OCI-LY7 (cell line): Measurements from ENCODE around the gene TTC13. TPM values are rescaled to one million over a fixed set of nuclear protein-coding genes. Genes with fewer than 3 reads are reported as not detected.

Experiments
- BruUV-seq: library from RNA; stranded (reverse); fragments of 400-500 nt; replicated peaks from 2 replicates; lab custom pipeline; 2021; lab: Mats Ljungman, UMichigan
- CTCF ChIA-PET: fragments of 300-600 bp; sonication (Branson Sonifier 250); formaldehyde crosslinking; loops from one replicate; lab custom pipeline; 2022; ENCODE audit warnings: antibody characterized with exemption; ENCODE audit not compliant: unreplicated experiment; lab: Charles Lee
- POLR2A ChIA-PET: fragments of 300-600 bp; sonication (Branson Sonifier 250); formaldehyde crosslinking; loops from one replicate; lab custom pipeline; 2022; ENCODE audit warnings: antibody characterized with exemption; lab: Charles Lee
- DNase-seq: peaks from one replicate; pipeline ENCODE4 v3.0.0-alpha.2; 2015; ENCODE audit warnings: low spot score
- H2AFZ ChIP-seq: fragments of 200-600 bp; sonication (generic), shearing (Covaris generic); 2 replicates; pipeline ENCODE4 v1.6.1; 2014; ENCODE audit warnings: mild to moderate bottlenecking, antibody characterized with exemption, low read length, moderate library complexity
- H3K27ac ChIP-seq: fragments of 200-600 bp; sonication (generic); 2 replicates; pipeline ENCODE4 v1.5.1; 2014; ENCODE audit warnings: mixed run types, low read depth, mild to moderate bottlenecking, moderate library complexity, low read length, inconsistent platforms; ENCODE audit not compliant: poor library complexity, severe bottlenecking
- H3K36me3 ChIP-seq: fragments of 200-600 bp; sonication (generic); 2 replicates; pipeline ENCODE4 v1.6.1; 2014; ENCODE audit warnings: mild to moderate bottlenecking, antibody characterized with exemption, low read length, moderate library complexity, mixed read lengths; ENCODE audit not compliant: insufficient read depth
- H3K4me1 ChIP-seq: fragments of 200-600 bp; sonication (generic); 2 replicates; pipeline ENCODE4 v1.5.1; 2014; ENCODE audit warnings: mild to moderate bottlenecking, low read length; ENCODE audit not compliant: insufficient read depth, poor library complexity, severe bottlenecking
- H3K4me2 ChIP-seq: fragments of 200-600 bp; sonication (generic); 2 replicates; pipeline ENCODE4 v1.6.1; 2014; ENCODE audit warnings: mild to moderate bottlenecking, low read length
- H3K4me3 ChIP-seq: fragments of 200-600 bp; sonication (generic); 2 replicates; pipeline ENCODE4 v1.5.1; 2014; ENCODE audit warnings: mild to moderate bottlenecking, low read depth, low read length; ENCODE audit not compliant: poor library complexity, severe bottlenecking
- H3K79me2 ChIP-seq: fragments of 200-600 bp; sonication (generic); 2 replicates; pipeline ENCODE4 v1.6.1; 2016; ENCODE audit warnings: low read depth, mild to moderate bottlenecking, low read length, moderate library complexity, mixed read lengths; ENCODE audit not compliant: insufficient read depth
- H3K9me2 ChIP-seq: fragments of 200-600 bp; sonication (generic); 2 replicates; pipeline ENCODE4 v1.6.1; 2016; ENCODE audit warnings: mild to moderate bottlenecking, low read length, mixed read lengths; ENCODE audit not compliant: insufficient read depth
- H3K9me3 ChIP-seq: fragments of 200-600 bp; sonication (generic); 2 replicates; pipeline ENCODE4 v1.6.1; 2014; ENCODE audit warnings: mild to moderate bottlenecking, mixed run types, low read length, mixed read lengths
- H4K20me1 ChIP-seq: fragments of 200-600 bp; sonication (generic); 2 replicates; pipeline ENCODE4 v1.6.1; 2014; ENCODE audit warnings: mild to moderate bottlenecking, antibody characterized with exemption, low read length, moderate library complexity, mixed read lengths; ENCODE audit not compliant: insufficient read depth
- CTCF ChIP-seq: fragments of 200-600 bp; sonication (generic); conservative IDR thresholded peaks from 2 replicates; pipeline ENCODE4 v1.5.1; 2014; ENCODE audit warnings: mild to moderate bottlenecking, antibody characterized with exemption, low read length, moderate library complexity, mixed read lengths
- EZH2phosphoT487 ChIP-seq: fragments of 200-600 bp; sonication (generic); IDR thresholded peaks from 2 replicates; pipeline ENCODE4 v1.6.1; 2018; ENCODE audit warnings: low read depth, borderline replicate concordance, mild to moderate bottlenecking, mixed run types, antibody characterized with exemption, low read length, moderate library complexity, mixed read lengths
- intact Hi-C: fragments of 100-400 bp; cut with micrococcal nuclease; formaldehyde crosslinking; loops from one replicate; pipeline ENCODE4 v1.10.0; 2022; ENCODE audit not compliant: unreplicated experiment
- total RNA-seq, 2 experiments: library from RNA; depleted of rRNA in 1 of 2; stranded (reverse); fragments of >200 nt in 1 of 2; shearing (Covaris generic) in 1 of 2; gene quantifications; 2 replicates each; pipeline ENCODE4 v1.2.3, GENCODE V29; 2014 to 2022

Gene TTC13
- total RNA-seq, 2 experiments from 2014 or later: 15.4 to 27.2 TPM

- Histone ChIP-seq H3K79me2 (no peaks in the 10 kb centered on the region), H3K4me2 (no peak overlapping the region), H3K27ac (no peak overlapping the region), H3K36me3 (no peaks in the 10 kb centered on the region), H3K9me2 (no peaks in the 10 kb centered on the region), H3K9me3 (no peaks in the 10 kb centered on the region), H3K4me3 (no peak overlapping the region), H2AFZ (no peak overlapping the region), H4K20me1 (no peaks in the 10 kb centered on the region), H3K4me1 (no peaks in the 10 kb centered on the region)
- POLR2A ChIA-PET: no interaction called here
- no peak for DNase-seq
- TF ChIP-seq EZH2phosphoT487: no peak
- TF ChIP-seq CTCF: no peak
- CTCF ChIA-PET: no interaction called here
- intact Hi-C loops: no loop called here
- no TSS peak for BruUV-seq
These were observed 94.7 kb downstream of the TTC13 start for GRCh38 chr1:230883967-230884366.

DNA sequence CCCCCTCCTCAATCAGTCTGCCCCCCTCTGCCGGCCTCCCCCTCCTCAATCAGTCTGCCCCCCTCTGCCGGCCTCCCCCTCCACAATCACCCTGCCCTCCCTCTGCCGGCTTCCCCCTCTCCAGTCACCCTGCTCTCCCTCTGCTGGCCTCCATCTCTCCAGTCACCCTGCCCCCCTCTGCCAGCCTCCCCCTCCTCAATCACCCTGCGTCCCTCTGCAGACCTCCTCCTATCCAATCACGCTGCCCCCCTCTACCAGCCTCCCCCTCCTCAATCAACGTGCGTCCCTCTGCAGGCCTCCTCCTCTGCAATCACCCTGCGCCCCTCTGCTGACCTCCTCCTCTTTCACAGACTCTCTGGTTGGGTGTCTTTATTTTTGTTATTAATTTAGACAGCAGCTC lies 98.9 kb downstream of the TTC13 start:
- H3K4me3 ChIP-seq: no peak overlapping the region
- H3K9me2 ChIP-seq: no peaks in the 10 kb centered on the region
- no peaks in the 10 kb centered on the region for H3K36me3 ChIP-seq
- no TSS peak for BruUV-seq
- TF ChIP-seq EZH2phosphoT487 (no peak), CTCF (no peak)
- no peak for DNase-seq
- intact Hi-C loops: no loop called here
- H3K4me2 ChIP-seq: no peak overlapping the region
- H4K20me1 ChIP-seq: no peaks in the 10 kb centered on the region
- ChIA-PET POLR2A (no interaction called here), CTCF (no interaction called here)
- no peak overlapping the region for H2AFZ ChIP-seq
- H3K79me2 ChIP-seq: no peaks in the 10 kb centered on the region
- H3K9me3 ChIP-seq: no peaks in the 10 kb centered on the region
- no peak overlapping the region for H3K27ac ChIP-seq
- no peaks in the 10 kb centered on the region for H3K4me1 ChIP-seq

GRCh38 chr1:230878591-230878990 lies 100.1 kb downstream of the TTC13 start:
- no peaks in the 10 kb centered on the region for H3K4me1 ChIP-seq

More at GRCh38 chr1:230878591-230878990, 100.1 kb downstream of the TTC13 start:
- intact Hi-C loops: no loop called here
- TF ChIP-seq CTCF (no peak), EZH2phosphoT487 (no peak)
- Histone ChIP-seq H3K36me3 (no peaks in the 10 kb centered on the region), H3K79me2 (no peaks in the 10 kb centered on the region), H3K27ac (no peak overlapping the region), H4K20me1 (no peaks in the 10 kb centered on the region), H3K9me3 (no peaks in the 10 kb centered on the region), H3K4me2 (no peak overlapping the region), H2AFZ (no peak overlapping the region), H3K4me3 (no peak overlapping the region), H3K9me2 (no peaks in the 10 kb centered on the region)
- no TSS peak for BruUV-seq
- no peak for DNase-seq
- POLR2A ChIA-PET: interaction anchor here (0.7 kb wide), 1 partner anchor 42 kb away, joined by 4 read pairs; no protein-coding TSS in a partner anchor
- CTCF ChIA-PET: no interaction called here
